H9 (cell line): ENCODE data around the gene PEG3. TPM values are rescaled to one million over a fixed set of nuclear protein-coding genes. Genes with fewer than 3 reads are reported as not detected.

ENCODE experiments used
- DNase-seq: peaks from one replicate; pipeline ENCODE4 v3.0.0-alpha.2; 2017
- H2AFZ ChIP-seq: one replicate; pipeline ENCODE4 v1.6.1; 2013; ENCODE audit warnings: mild to moderate bottlenecking, low read length, control low read depth, moderate library complexity
- H2AK5ac ChIP-seq: 2 replicates; pipeline ENCODE4 v1.6.1; 2013; ENCODE audit warnings: low read length, control low read depth, mixed read lengths; ENCODE audit not compliant: insufficient read length
- H2BK120ac ChIP-seq: one replicate; pipeline ENCODE4 v1.6.1; 2013; ENCODE audit warnings: low read depth, mild to moderate bottlenecking, low read length, control low read depth, inconsistent platforms; ENCODE audit not compliant: poor library complexity, severe bottlenecking
- H2BK12ac ChIP-seq: 2 replicates; pipeline ENCODE4 v1.6.1; 2013; ENCODE audit warnings: low read length, control low read depth, mixed read lengths, low read depth; ENCODE audit not compliant: insufficient read length
- H2BK15ac ChIP-seq: 2 replicates; pipeline ENCODE4 v1.6.1; 2013; ENCODE audit warnings: low read depth, low read length, control low read depth
- H2BK20ac ChIP-seq: one replicate; pipeline ENCODE4 v1.6.1; 2013; ENCODE audit warnings: low read depth, mild to moderate bottlenecking, low read length, control low read depth, inconsistent platforms; ENCODE audit not compliant: poor library complexity, severe bottlenecking
- H2BK5ac ChIP-seq: 2 replicates; pipeline ENCODE4 v1.6.1; 2013; ENCODE audit warnings: low read length, control low read depth, mixed read lengths; ENCODE audit not compliant: insufficient read length
- H3K14ac ChIP-seq: 2 replicates; pipeline ENCODE4 v1.6.1; 2013; ENCODE audit warnings: low read length, control low read depth; ENCODE audit not compliant: insufficient read depth
- H3K18ac ChIP-seq: 2 replicates; pipeline ENCODE4 v1.6.1; 2013; ENCODE audit warnings: low read depth, mild to moderate bottlenecking, mixed read lengths, low read length, control low read depth; ENCODE audit not compliant: insufficient read length
- H3K23ac ChIP-seq: 2 replicates; pipeline ENCODE4 v1.6.1; 2013; ENCODE audit warnings: low read length, control low read depth, mixed read lengths, low read depth; ENCODE audit not compliant: insufficient read length
- H3K23me2 ChIP-seq: 2 replicates; pipeline ENCODE4 v1.6.1; 2013; ENCODE audit warnings: low read depth, mild to moderate bottlenecking, mixed read lengths, low read length, control low read depth; ENCODE audit not compliant: insufficient read length, poor library complexity, severe bottlenecking
- H3K27ac ChIP-seq: 2 replicates; pipeline ENCODE4 v1.5.1; 2013; ENCODE audit warnings: low read length, control low read depth, mixed read lengths, low read depth; ENCODE audit not compliant: insufficient read length
- H3K27me3 ChIP-seq: 2 replicates; pipeline ENCODE4 v1.6.1; 2013; ENCODE audit warnings: low read length, control low read depth, inconsistent platforms; ENCODE audit not compliant: insufficient read depth
- H3K4ac ChIP-seq: 2 replicates; pipeline ENCODE4 v1.6.1; 2013; ENCODE audit warnings: low read depth, mild to moderate bottlenecking, control low read depth, inconsistent platforms, low read length, moderate library complexity
- H3K4me1 ChIP-seq: 2 replicates; pipeline ENCODE4 v1.6.1; 2013; ENCODE audit warnings: low read length, control low read depth, inconsistent platforms; ENCODE audit not compliant: insufficient read depth
- H3K4me2 ChIP-seq: 2 replicates; pipeline ENCODE4 v1.6.1; 2013; ENCODE audit warnings: low read length, control low read depth, mixed read lengths; ENCODE audit not compliant: insufficient read length, insufficient read depth
- H3K56ac ChIP-seq: 2 replicates; pipeline ENCODE4 v1.6.1; 2013; ENCODE audit warnings: low read depth, mild to moderate bottlenecking, mixed read lengths, low read length, control low read depth; ENCODE audit not compliant: insufficient read length
- H3K79me1 ChIP-seq: 2 replicates; pipeline ENCODE4 v1.6.1; 2013; ENCODE audit warnings: low read depth, mild to moderate bottlenecking, moderate library complexity, low read length, control low read depth, inconsistent platforms; ENCODE audit not compliant: insufficient read depth, poor library complexity, severe bottlenecking
- H3K79me2 ChIP-seq: 2 replicates; pipeline ENCODE4 v1.6.1; 2013; ENCODE audit warnings: low read length, control low read depth, inconsistent platforms; ENCODE audit not compliant: insufficient read depth
- H3K9ac ChIP-seq: 2 replicates; pipeline ENCODE4 v1.6.1; 2013; ENCODE audit warnings: low read length, control low read depth, mixed read lengths; ENCODE audit not compliant: insufficient read length; ENCODE audit errors: extremely low read depth
- H3K9me3 ChIP-seq: one replicate; pipeline ENCODE4 v1.6.1; 2013; ENCODE audit warnings: low read depth, low read length, inconsistent platforms; ENCODE audit not compliant: control insufficient read depth
- H3T11ph ChIP-seq: one replicate; pipeline ENCODE4 v1.6.1; 2013; ENCODE audit warnings: mild to moderate bottlenecking, low read length, control low read depth, inconsistent platforms
- H4K20me1 ChIP-seq: one replicate; pipeline ENCODE4 v1.6.1; 2013; ENCODE audit not compliant: control insufficient read depth, insufficient read length, insufficient read depth
- H4K5ac ChIP-seq: 2 replicates; pipeline ENCODE4 v1.6.1; 2013; ENCODE audit warnings: low read depth, mild to moderate bottlenecking, mixed read lengths, low read length, control low read depth; ENCODE audit not compliant: insufficient read length
- H4K8ac ChIP-seq: replicated peaks from 2 replicates; pipeline ENCODE4 v1.6.1; 2013; ENCODE audit warnings: low read length, control low read depth, mixed read lengths, low read depth; ENCODE audit not compliant: insufficient read length
- H4K91ac ChIP-seq: 2 replicates; pipeline ENCODE4 v1.6.1; 2013; ENCODE audit warnings: low read depth, mild to moderate bottlenecking, moderate library complexity, mixed read lengths, low read length, control low read depth; ENCODE audit not compliant: insufficient read length
- H3K27ac Mint-ChIP-seq, 3 experiments: 2 replicates in 2 of 3; 3 replicates in 1 of 3; pipeline ENCODE4 v1.8.0; 2020 to 2021; ENCODE audit warnings: mixed read lengths in 3 of 3, mild to moderate bottlenecking in 1 of 3, moderate library complexity in 1 of 3
- H3K27me3 Mint-ChIP-seq: 2 replicates; pipeline ENCODE4 v1.8.0; 2021; ENCODE audit warnings: low read depth, mild to moderate bottlenecking, moderate library complexity, mixed read lengths
- H3K36me3 Mint-ChIP-seq, 3 experiments: 2 replicates in 2 of 3; 3 replicates in 1 of 3; pipeline ENCODE4 v1.8.0; 2020 to 2021; ENCODE audit warnings: low read depth in 3 of 3, mixed read lengths in 3 of 3; ENCODE audit not compliant: insufficient read depth in 1 of 3
- H3K4me1 Mint-ChIP-seq, 2 experiments: 2 replicates each; pipeline ENCODE4 v1.8.0; 2020; ENCODE audit warnings: mixed read lengths in 2 of 2
- H3K4me3 Mint-ChIP-seq, 2 experiments: 2 replicates in 1 of 2; 3 replicates in 1 of 2; pipeline ENCODE4 v1.8.0; 2020 to 2021; ENCODE audit warnings: mild to moderate bottlenecking in 2 of 2, mixed read lengths in 2 of 2, moderate library complexity in 1 of 2
- H3K9me3 Mint-ChIP-seq, 2 experiments: 2 replicates in 1 of 2; 3 replicates in 1 of 2; pipeline ENCODE4 v1.8.0; 2020; ENCODE audit warnings: mild to moderate bottlenecking in 2 of 2, mixed read lengths in 2 of 2, moderate library complexity in 1 of 2
- CTCF ChIP-seq: fragments of 200-600 bp; sonication (generic); conservative IDR thresholded peaks from 3 replicates; pipeline ENCODE4 v1.8.0; 2021; ENCODE audit warnings: antibody characterized with exemption, mild to moderate bottlenecking
- WGBS: extraction: QIAGEN DNeasy Blood & Tissue Kit; methylation state at CpG from one replicate; pipeline ENCODE4 v1.1.7; 2013; ENCODE audit warnings: missing lambda C conversion rate, low lambda C conversion rate, mixed read lengths; ENCODE audit not compliant: insufficient read length; ENCODE audit errors: extremely low coverage; 5-methylcytosine and 5-hydroxymethylcytosine counted together
- total RNA-seq: library from RNA; stranded (reverse); gene quantifications from 2 replicates; pipeline ENCODE4 v1.2.1, GENCODE V29; 2021

Gene PEG3
- total RNA-seq, 1 experiment from 2014 or later = not detected

GRCh38 chr19:56866538-56866937 is 26.0 kb upstream of the PEG3 start:
- Mint-ChIP-seq H3K36me3 (peaks cover 6 to 33% (median 14%) of the 10 kb centered on the region in 3 experiments), H3K4me1 (no peaks in the 10 kb centered on the region), H3K27ac (no peak overlapping the region), H3K27me3 (peaks cover 1% of the 10 kb centered on the region), H3K4me3 (no peak overlapping the region), H3K9me3 (peaks cover 93 to 96% of the 10 kb centered on the region in 2 experiments)
- Histone ChIP-seq H3K18ac (no peak overlapping the region), H2BK120ac (no peak overlapping the region), H3K23me2 (no peaks in the 10 kb centered on the region), H3K4ac (no peak overlapping the region), H3K4me1 (no peaks in the 10 kb centered on the region), H2BK12ac (no peak overlapping the region), H3K23ac (no peak overlapping the region), H3K9ac (no peak overlapping the region), H3K14ac (no peak overlapping the region), H3K27ac (no peak overlapping the region), H4K20me1 (no peaks in the 10 kb centered on the region), H2AFZ (no peak overlapping the region), H2BK20ac (no peak overlapping the region), H3K79me1 (no peaks in the 10 kb centered on the region), H3K56ac (no peak overlapping the region), H4K8ac (no peak overlapping the region), H4K91ac (no peak overlapping the region), H3K4me2 (no peak overlapping the region), H2BK5ac (no peak overlapping the region), H4K5ac (no peak overlapping the region), H3T11ph (no peak overlapping the region), H2BK15ac (no peak overlapping the region), H2AK5ac (no peak overlapping the region), H3K79me2 (no peaks in the 10 kb centered on the region), H3K27me3 (no peaks in the 10 kb centered on the region), H3K9me3 (peaks cover 76% of the 10 kb centered on the region)
- no peak for DNase-seq
- no CpG with 5 or more reads among the region's 2 CpGs for WGBS
- no peak for TF ChIP-seq CTCF
